Stimulated activated CD4-positive, alpha-beta T cell treated with anti-CD3 and anti-CD28 coated beads, Interleukin-15, amount 100 ng/mL, for 24 hours (primary cell): ENCODE measurements around the gene EN2.

Source experiments
- DNase-seq: peaks from one replicate; pipeline ENCODE4 v3.0.0-alpha.2; 2020

The EN2 gene

GRCh38 chr7:155451840-155452239, 6.1 kb upstream of the EN2 start:
- no peak for DNase-seq

GRCh38 chr7:155452505-155453295, 5.2 kb upstream of the EN2 start:
- DNase-seq, result no peak

GRCh38 chr7:155453296-155454182, 4.4 kb upstream of the EN2 start:
- no peak for DNase-seq

- peak; percentile 10 for DNase-seq
Measured at GRCh38 chr7:155454183-155455112, 3.5 kb upstream of the EN2 start.

DNA sequence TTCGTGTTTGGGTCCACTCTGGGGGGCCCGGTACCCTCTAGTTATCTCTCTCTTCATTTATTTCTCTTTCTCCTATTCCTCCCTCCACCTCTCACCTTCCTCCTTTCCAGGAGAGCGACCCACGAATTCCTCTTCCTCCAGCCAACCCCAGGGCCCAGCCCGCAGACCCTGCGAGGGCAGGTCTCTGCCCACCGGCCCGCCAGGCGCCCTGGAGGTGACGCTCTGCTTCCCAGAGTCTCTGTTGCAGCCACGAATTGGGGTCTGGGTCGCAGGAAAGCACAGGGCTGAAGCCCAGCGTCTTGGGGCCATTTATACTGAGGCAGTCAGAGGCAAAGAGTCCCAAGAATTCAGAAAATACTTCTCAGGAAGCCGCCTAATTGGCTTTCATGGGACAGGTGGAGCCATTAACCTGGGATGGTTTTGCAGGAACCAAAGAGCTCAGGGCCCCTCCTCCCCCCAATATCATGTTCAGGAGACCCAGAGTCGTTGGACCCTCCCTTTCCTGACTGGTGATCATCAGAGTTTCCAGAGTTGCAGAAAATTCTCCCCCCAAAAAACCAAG, 2.7 kb upstream of the EN2 start:
- DNase-seq, result no peak

- DNase-seq, result no peak
Measured at GRCh38 chr7:155455776-155456737, 1.9 kb upstream of the EN2 start.

DNA sequence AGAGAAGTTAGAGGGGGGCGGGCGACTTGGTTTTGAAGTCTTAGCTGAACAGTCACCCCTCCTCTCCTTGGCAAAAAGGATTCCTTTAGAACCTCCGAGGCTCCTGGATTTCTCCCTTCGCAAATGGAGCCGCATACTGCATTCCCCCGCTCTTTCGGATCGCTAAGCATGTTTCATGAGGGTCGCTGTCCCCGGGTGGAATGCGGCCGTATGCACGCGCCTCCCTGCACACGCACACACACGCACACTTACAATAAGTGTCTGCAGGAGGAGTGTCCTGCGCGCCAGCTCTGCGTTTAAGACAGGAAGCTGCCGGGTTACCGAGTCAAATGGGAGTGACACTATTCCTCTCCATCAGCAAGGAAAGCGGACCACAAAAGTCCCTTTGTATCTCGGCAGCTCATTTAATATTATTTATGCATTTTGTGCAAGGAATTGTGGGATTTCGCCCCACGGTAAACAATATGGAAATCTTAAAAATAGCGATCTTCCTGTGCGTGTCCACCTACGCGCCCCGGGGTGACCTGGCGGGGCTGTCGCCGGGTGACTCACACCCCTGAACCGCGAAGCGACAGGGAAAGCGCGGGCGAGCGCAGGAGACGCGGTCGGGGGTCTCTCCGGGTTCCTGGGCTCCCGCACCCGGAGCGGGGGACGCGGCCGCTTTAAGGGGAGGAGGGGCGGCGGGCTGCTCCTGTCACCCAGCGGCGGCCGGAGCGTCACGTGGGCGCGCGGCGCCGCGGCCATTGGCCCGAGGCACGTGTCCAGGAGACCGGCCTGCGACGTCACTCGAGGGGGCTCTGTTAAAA, 988 bp upstream of the EN2 start:
- peak; percentile 59 for DNase-seq

GRCh38 chr7:155457544-155458110, 302 bp upstream of the EN2 start:
- DNase-seq, result no peak

DNA sequence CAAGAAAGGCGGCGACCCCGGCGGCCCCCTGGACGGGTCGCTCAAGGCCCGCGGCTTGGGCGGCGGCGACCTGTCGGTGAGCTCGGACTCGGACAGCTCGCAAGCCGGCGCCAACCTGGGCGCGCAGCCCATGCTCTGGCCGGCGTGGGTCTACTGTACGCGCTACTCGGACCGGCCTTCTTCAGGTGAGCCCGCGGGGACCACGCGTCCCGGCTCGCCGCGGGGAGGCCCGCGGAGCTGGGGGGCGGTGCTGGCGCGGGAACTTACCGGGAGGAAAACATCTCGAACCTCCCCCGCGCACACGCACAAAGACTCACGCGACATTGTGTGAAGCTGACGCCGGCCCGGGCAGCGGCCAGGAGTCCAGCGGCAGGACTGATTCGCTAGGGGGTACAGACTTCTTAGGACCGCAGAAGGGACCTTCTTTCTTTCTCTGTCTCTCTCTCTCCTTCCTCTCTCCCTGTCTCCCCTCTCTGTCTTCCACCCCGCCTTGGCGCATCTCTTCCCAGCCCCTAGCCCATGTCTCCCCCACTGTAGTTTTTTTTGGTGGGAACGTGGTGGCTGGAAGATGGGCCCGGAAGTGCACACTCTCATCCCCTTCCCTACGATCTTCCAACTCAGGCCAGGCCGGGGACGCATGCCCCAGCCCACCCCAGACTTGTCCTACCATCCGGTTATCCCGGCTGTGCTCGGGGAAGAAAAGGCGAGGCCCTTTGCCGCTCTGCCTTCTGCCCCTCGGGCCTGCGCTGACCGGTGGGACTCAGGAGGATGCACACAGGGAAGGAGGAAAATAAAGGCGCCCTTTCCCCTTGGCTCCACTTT, 1.2 kb downstream of the EN2 start:
- no peak for DNase-seq

GRCh38 chr7:155459700-155460461, 2.0 kb downstream of the EN2 start:
- DNase-seq, result no peak

GRCh38 chr7:155460926-155461613, 3.1 kb downstream of the EN2 start:
- DNase-seq, result no peak

DNA sequence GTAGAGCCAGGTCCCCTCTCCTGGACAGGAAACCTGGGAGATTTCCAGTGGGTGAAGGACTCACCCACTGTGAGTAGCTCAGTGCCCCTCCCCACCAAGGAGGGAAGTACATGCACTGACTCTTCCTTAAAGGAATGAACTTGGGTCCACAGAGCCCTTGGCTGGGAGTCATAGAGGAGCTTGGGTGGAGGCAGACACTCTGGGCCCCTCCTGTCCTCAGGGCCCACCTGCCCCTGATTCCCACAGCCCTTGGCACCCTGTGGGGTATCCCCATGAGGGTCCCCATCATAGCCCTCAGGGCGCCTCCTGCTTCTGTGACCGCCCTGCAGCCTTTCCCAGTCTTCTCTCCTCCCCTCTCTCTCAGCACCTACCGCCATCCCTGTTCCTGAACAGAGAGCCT, 3.7 kb downstream of the EN2 start:
- no peak for DNase-seq

DNA sequence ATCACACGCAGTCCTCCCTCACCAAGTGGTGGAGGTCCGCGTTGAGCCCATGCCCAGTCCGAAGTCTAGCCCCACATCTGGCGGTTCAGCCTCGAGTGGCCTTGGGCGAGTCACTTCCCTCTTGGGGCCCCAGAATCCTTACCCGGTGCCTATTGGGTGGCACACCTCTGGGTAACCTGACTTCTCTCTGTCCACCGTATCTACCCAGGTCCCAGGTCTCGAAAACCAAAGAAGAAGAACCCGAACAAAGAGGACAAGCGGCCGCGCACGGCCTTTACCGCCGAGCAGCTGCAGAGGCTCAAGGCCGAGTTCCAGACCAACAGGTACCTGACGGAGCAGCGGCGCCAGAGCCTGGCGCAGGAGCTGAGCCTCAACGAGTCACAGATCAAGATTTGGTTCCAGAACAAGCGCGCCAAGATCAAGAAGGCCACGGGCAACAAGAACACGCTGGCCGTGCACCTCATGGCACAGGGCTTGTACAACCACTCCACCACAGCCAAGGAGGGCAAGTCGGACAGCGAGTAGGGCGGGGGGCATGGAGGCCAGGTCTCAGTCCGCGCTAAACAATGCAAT, 4.3 kb downstream of the EN2 start:
- DNase-seq, result no peak

DNA sequence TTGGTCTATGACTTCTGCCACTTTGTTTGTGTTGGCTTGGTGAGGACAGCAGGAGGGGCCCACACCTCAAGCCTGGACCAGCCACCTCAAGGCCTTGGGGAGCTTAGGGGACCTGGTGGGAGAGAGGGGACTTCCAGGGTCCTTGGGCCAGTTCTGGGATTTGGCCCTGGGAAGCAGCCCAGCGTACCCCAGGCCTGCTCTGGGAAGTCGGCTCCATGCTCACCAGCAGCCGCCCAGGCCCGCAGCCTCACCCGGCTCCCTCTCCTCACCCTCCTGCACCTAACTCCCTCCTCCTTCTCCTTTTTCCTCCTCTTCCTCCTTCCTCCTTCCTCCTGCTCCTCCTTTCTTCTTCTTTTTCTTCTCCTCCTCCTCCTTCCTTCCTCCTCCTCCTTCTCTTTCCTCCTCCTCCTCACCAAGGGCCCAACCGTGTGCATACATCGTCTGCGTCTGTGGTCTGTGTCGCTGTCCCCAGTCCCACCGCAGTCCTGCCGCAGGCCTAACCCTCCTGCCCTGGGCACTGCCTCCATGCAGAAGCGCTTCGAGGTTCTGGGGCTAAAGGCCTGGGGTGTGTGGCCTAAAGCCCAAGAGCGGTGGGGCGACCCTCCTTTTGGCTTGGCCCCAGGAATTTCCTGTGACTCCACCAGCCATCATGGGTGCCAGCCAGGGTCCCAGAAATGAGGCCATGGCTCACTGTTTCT, 5.3 kb downstream of the EN2 start:
- no peak for DNase-seq

DNA sequence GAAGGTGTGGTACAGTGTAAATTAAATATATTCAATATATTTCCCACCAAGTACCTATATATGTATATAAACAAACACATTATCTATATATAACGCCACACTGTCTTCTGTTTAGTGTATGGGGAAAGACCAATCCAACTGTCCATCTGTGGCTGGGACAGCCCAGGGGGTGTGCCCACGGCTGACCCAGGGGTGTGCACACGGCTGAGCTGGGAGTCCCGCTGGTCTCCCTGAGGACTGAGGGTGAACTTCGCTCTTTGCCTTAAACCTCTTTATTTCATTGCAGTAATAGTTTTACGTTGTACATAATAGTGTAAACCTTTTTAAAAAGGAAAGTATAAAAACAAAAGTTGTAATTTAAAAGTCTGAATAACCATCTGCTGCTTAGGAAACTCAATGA, 6.3 kb downstream of the EN2 start:
- no peak for DNase-seq

DNA sequence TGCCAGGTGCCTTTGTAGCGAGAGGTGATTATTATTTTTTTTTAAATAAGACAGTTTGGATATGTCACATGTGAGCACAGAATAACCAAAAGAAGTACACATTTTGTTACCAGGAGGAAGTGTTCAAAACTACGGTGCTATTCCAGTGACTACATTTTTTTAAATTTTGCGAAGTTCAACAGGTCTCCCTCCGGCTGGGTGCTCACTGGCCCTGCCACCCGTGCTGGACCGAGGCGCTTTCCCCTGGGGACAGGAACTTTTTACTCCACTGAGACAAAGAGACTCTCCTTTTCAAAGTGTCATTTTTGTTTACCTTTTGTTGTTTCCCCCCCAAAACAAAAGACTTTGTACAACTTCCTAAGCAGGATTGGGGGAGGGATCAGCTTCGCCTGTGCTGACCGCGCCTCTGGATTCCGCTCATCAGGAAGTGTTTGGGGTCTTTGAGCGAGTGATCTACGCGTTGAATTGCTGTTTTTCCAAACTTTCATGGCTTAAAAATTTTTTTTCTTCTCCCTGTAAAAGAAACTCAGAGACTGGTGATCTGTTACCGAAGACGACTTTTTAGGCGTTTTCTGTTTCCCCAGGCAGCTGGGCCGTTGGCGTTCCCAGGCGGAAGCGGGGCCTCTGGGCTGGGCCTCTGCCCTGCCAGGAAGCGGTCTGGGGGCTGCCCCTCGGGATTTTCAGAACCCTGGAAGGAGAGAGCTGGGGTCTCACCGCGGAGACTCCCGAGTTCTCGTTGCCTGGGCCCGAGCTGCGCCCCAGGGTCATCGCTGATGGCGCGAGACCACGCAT, 7.2 kb downstream of the EN2 start:
- no peak for DNase-seq
